ENCODE measurements around the gene HNRNPH1.

Gene HNRNPH1

GRCh38 chr5:179621551-179622214 is 1.8 kb downstream of the HNRNPH1 start:
- DNase-seq = no peak

GRCh38 chr5:179620703-179621350 is 2.6 kb downstream of the HNRNPH1 start:
- DNase-seq = no peak

- DNase-seq = no peak
Measured at GRCh38 chr5:179620293-179620692, 3.2 kb downstream of the HNRNPH1 start.

GRCh38 chr5:179619776-179620175 is 3.7 kb downstream of the HNRNPH1 start:
- no peak for DNase-seq

GRCh38 chr5:179618923-179619554 is 4.4 kb downstream of the HNRNPH1 start:
- DNase-seq = no peak

- no peak for DNase-seq
Measured at GRCh38 chr5:179617930-179618329, 5.5 kb downstream of the HNRNPH1 start.

- no peak for DNase-seq
Measured at GRCh38 chr5:179616002-179616594, 7.4 kb downstream of the HNRNPH1 start.

- DNase-seq = no peak
Measured at GRCh38 chr5:179615203-179615602, 8.3 kb downstream of the HNRNPH1 start.

- no peak for DNase-seq
Measured at GRCh38 chr5:179614745-179615144, 8.7 kb downstream of the HNRNPH1 start.

GRCh38 chr5:179613460-179614071 is 9.9 kb downstream of the HNRNPH1 start:
- DNase-seq = no peak

GRCh38 chr5:179612577-179613459 is 10.7 kb downstream of the HNRNPH1 start:
- no peak for DNase-seq

GRCh38 chr5:179610903-179611265 is 12.6 kb downstream of the HNRNPH1 start:
- no peak for DNase-seq

GRCh38 chr5:179610109-179610902 is 13.2 kb downstream of the HNRNPH1 start:
- DNase-seq = no peak

GRCh38 chr5:179609834-179610108 is 13.7 kb downstream of the HNRNPH1 start:
- DNase-seq = no peak

GRCh38 chr5:179608131-179608581 is 15.3 kb downstream of the HNRNPH1 start:
- DNase-seq = no peak

- no peak for DNase-seq
Measured at GRCh38 chr5:179607160-179607931, 16.1 kb downstream of the HNRNPH1 start.

- DNase-seq = no peak
Measured at GRCh38 chr5:179606910-179607159, 16.6 kb downstream of the HNRNPH1 start.

- DNase-seq = no peak
Measured at GRCh38 chr5:179606071-179606909, 17.2 kb downstream of the HNRNPH1 start.

GRCh38 chr5:179605026-179605833 is 18.2 kb downstream of the HNRNPH1 start:
- DNase-seq = no peak
